HEK293 (cell line): Measurements from ENCODE around the gene EFNA2.
A peak's percentile ranks its signal among the peaks of the same experiment; 100 is the strongest.

Source experiments
- CTCF ChIA-PET: fragments of 350-600 bp; formaldehyde crosslinking; extraction: SDS; loops from one replicate; lab custom pipeline; 2021; ENCODE audit warnings: antibody characterized with exemption; lab: Yijun Ruan, JAX
- POLR2A ChIA-PET: fragments of 300-600 bp; formaldehyde crosslinking; extraction: SDS; loops from one replicate; lab custom pipeline; 2020; ENCODE audit warnings: antibody characterized with exemption, inconsistent platforms; lab: Yijun Ruan, JAX
- H3K27ac ChIP-seq: fragments of 200-500 bp; sonication (Bioruptor generic); 2 replicates; pipeline ENCODE4 v1.5.1; 2014; ENCODE audit warnings: low read depth, low read length, control low read depth, inconsistent platforms; ENCODE audit errors: extremely low read depth
- H3K36me3 ChIP-seq, 2 experiments: fragments of 200-500 bp in 1 of 2; sonication (Bioruptor generic) in 1 of 2; 1 replicate in 1 of 2; 2 replicates in 1 of 2; pipeline ENCODE4 v1.5.1; 2014 to 2017; ENCODE audit warnings: inconsistent platforms in 2 of 2, low read length in 2 of 2; ENCODE audit not compliant: control insufficient read depth in 2 of 2, insufficient read depth in 1 of 2
- H3K4me1 ChIP-seq: fragments of 200-500 bp; sonication (Bioruptor generic); 2 replicates; pipeline ENCODE4 v1.5.1; 2014; ENCODE audit warnings: mild to moderate bottlenecking, low read length, inconsistent platforms; ENCODE audit not compliant: control insufficient read depth, insufficient read depth
- H3K4me3 ChIP-seq: 2 replicates; pipeline ENCODE4 v1.5.1; 2011; ENCODE audit warnings: low read depth, mild to moderate bottlenecking, control low read depth, low read length, moderate library complexity
- H3K9me3 ChIP-seq: fragments of 200-500 bp; sonication (Bioruptor generic); 2 replicates; pipeline ENCODE4 v1.5.1; 2014; ENCODE audit warnings: low read depth, low read length, inconsistent platforms; ENCODE audit not compliant: control insufficient read depth, insufficient read depth
- GFI1B ChIP-seq: fragments of 450-650 bp; formaldehyde crosslinking; IDR thresholded peaks from 2 replicates; pipeline ENCODE4 v1.5.1; 2016; ENCODE audit warnings: missing biosample characterization, missing genetic modification characterization
- GLI4 ChIP-seq: fragments of 450-650 bp; formaldehyde crosslinking; IDR thresholded peaks from 2 replicates; pipeline ENCODE4 v1.5.1; 2016; ENCODE audit warnings: missing biosample characterization, missing genetic modification characterization
- INSM2 ChIP-seq: fragments of 450-650 bp; formaldehyde crosslinking; IDR thresholded peaks from 2 replicates; pipeline ENCODE4 v1.5.1; 2016; ENCODE audit warnings: missing biosample characterization, missing genetic modification characterization
- KLF16 ChIP-seq: fragments of 450-650 bp; formaldehyde crosslinking; IDR thresholded peaks from 2 replicates; pipeline ENCODE4 v1.5.1; 2017; ENCODE audit warnings: missing biosample characterization, missing genetic modification characterization
- KLF7 ChIP-seq: fragments of 450-650 bp; formaldehyde crosslinking; IDR thresholded peaks from 2 replicates; pipeline ENCODE4 v1.5.1; 2016; ENCODE audit warnings: missing biosample characterization, missing genetic modification characterization, borderline replicate concordance
- KLF9 ChIP-seq: fragments of 450-650 bp; formaldehyde crosslinking; IDR thresholded peaks from 2 replicates; pipeline ENCODE4 v1.5.1; 2016; ENCODE audit warnings: missing biosample characterization, missing genetic modification characterization, low read depth
- MYNN ChIP-seq: fragments of 450-650 bp; formaldehyde crosslinking; IDR thresholded peaks from 2 replicates; pipeline ENCODE4 v1.5.1; 2016; ENCODE audit warnings: missing biosample characterization, missing genetic modification characterization, borderline replicate concordance
- SCRT1 ChIP-seq: fragments of 450-650 bp; formaldehyde crosslinking; IDR thresholded peaks from 2 replicates; pipeline ENCODE4 v1.5.1; 2016; ENCODE audit warnings: missing biosample characterization, missing genetic modification characterization, borderline replicate concordance
- SCRT2 ChIP-seq: fragments of 450-650 bp; formaldehyde crosslinking; IDR thresholded peaks from 2 replicates; pipeline ENCODE4 v1.5.1; 2016; ENCODE audit warnings: missing biosample characterization, missing genetic modification characterization
- SP2 ChIP-seq: fragments of 450-650 bp; formaldehyde crosslinking; IDR thresholded peaks from 2 replicates; pipeline ENCODE4 v1.5.1; 2016; ENCODE audit warnings: missing biosample characterization, missing genetic modification characterization
- SP3 ChIP-seq: fragments of 450-650 bp; formaldehyde crosslinking; IDR thresholded peaks from 2 replicates; pipeline ENCODE4 v1.5.1; 2016; ENCODE audit warnings: missing biosample characterization, missing genetic modification characterization
- YY1 ChIP-seq: fragments of 450-650 bp; formaldehyde crosslinking; IDR thresholded peaks from 2 replicates; pipeline ENCODE4 v1.5.1; 2018; ENCODE audit warnings: missing biosample characterization, missing genetic modification characterization
- ZBTB49 ChIP-seq: fragments of 450-650 bp; formaldehyde crosslinking; IDR thresholded peaks from 2 replicates; pipeline ENCODE4 v1.5.1; 2016; ENCODE audit warnings: missing biosample characterization, missing genetic modification characterization, low read depth
- ZBTB8A ChIP-seq: fragments of 450-650 bp; formaldehyde crosslinking; IDR thresholded peaks from 2 replicates; pipeline ENCODE4 v1.5.1; 2016; ENCODE audit warnings: missing biosample characterization, missing genetic modification characterization
- ZFP69B ChIP-seq: fragments of 450-650 bp; formaldehyde crosslinking; IDR thresholded peaks from 2 replicates; pipeline ENCODE4 v1.5.1; 2016; ENCODE audit warnings: missing biosample characterization, missing genetic modification characterization
- ZNF121 ChIP-seq: fragments of 450-650 bp; formaldehyde crosslinking; IDR thresholded peaks from 2 replicates; pipeline ENCODE4 v1.5.1; 2016; ENCODE audit warnings: missing biosample characterization, missing genetic modification characterization
- ZNF132 ChIP-seq: fragments of 450-650 bp; formaldehyde crosslinking; IDR thresholded peaks from 2 replicates; pipeline ENCODE4 v1.5.1; 2017; ENCODE audit warnings: missing biosample characterization, missing genetic modification characterization, borderline replicate concordance
- ZNF19 ChIP-seq: fragments of 450-650 bp; formaldehyde crosslinking; IDR thresholded peaks from 2 replicates; pipeline ENCODE4; 2016; ENCODE audit warnings: missing biosample characterization, missing genetic modification characterization, low read depth
- ZNF214 ChIP-seq: fragments of 450-650 bp; formaldehyde crosslinking; IDR thresholded peaks from 2 replicates; pipeline ENCODE4 v1.5.1; 2017; ENCODE audit warnings: missing biosample characterization, mild to moderate bottlenecking, missing genetic modification characterization, borderline replicate concordance
- ZNF24 ChIP-seq: fragments of 450-650 bp; formaldehyde crosslinking; IDR thresholded peaks from 2 replicates; pipeline ENCODE4 v1.5.1; 2016; ENCODE audit warnings: missing biosample characterization, missing genetic modification characterization
- ZNF248 ChIP-seq: fragments of 450-650 bp; formaldehyde crosslinking; IDR thresholded peaks from 2 replicates; pipeline ENCODE4 v1.5.1; 2017; ENCODE audit warnings: missing biosample characterization, missing genetic modification characterization
- ZNF274 ChIP-seq, 2 experiments: fragments of 200-500 bp in 1 of 2; fragments of 450-650 bp in 1 of 2; sonication (Bioruptor generic) in 1 of 2; formaldehyde crosslinking in 1 of 2; IDR thresholded peaks; 2 replicates each; pipeline versions ENCODE4 v1.5.1 to v1.6.1; 2014 to 2016; ENCODE audit warnings: borderline replicate concordance in 1 of 2, inconsistent platforms in 1 of 2, low read length in 1 of 2, missing biosample characterization in 1 of 2, missing genetic modification characterization in 1 of 2
- ZNF341 ChIP-seq: fragments of 450-650 bp; formaldehyde crosslinking; IDR thresholded peaks from 2 replicates; pipeline ENCODE4; 2016; ENCODE audit warnings: low read depth, missing biosample characterization, missing genetic modification characterization
- ZNF521 ChIP-seq: fragments of 450-650 bp; formaldehyde crosslinking; IDR thresholded peaks from 2 replicates; pipeline ENCODE4 v1.5.1; 2017; ENCODE audit warnings: missing biosample characterization, mild to moderate bottlenecking, missing genetic modification characterization
- ZNF596 ChIP-seq: fragments of 450-650 bp; IDR thresholded peaks from 2 replicates; pipeline ENCODE4 v1.5.0; 2018; ENCODE audit warnings: missing biosample characterization, mild to moderate bottlenecking, missing genetic modification characterization, moderate library complexity
- ZNF623 ChIP-seq: fragments of 450-650 bp; formaldehyde crosslinking; IDR thresholded peaks from 2 replicates; pipeline ENCODE4 v1.5.1; 2016; ENCODE audit warnings: missing biosample characterization, missing genetic modification characterization
- ZNF658 ChIP-seq: fragments of 450-650 bp; formaldehyde crosslinking; IDR thresholded peaks from 2 replicates; pipeline ENCODE4; 2016; ENCODE audit warnings: missing biosample characterization, missing genetic modification characterization
- ZNF660 ChIP-seq: fragments of 450-650 bp; IDR thresholded peaks from 2 replicates; pipeline ENCODE4 v1.5.1; 2018; ENCODE audit warnings: missing biosample characterization, mild to moderate bottlenecking, missing genetic modification characterization
- ZNF843 ChIP-seq: fragments of 450-650 bp; formaldehyde crosslinking; IDR thresholded peaks from 2 replicates; pipeline ENCODE4 v1.5.1; 2016; ENCODE audit warnings: missing biosample characterization, missing genetic modification characterization
- ZSCAN30 ChIP-seq: fragments of 450-650 bp; IDR thresholded peaks from 2 replicates; pipeline ENCODE4 v1.5.1; 2018; ENCODE audit warnings: missing biosample characterization, mild to moderate bottlenecking, missing genetic modification characterization, moderate library complexity

EFNA2 gene

GRCh38 chr19:1269478-1270212 lies 16.0 kb upstream of the EFNA2 start (continued):
- TF ChIP-seq ZNF660 (tag by site-specific recombination) (peak; percentile 61; the same call in 1 of the 2 replicates), ZNF19 (no peak), ZNF521 (tag by site-specific recombination) (no peak), GFI1B (tag by site-specific recombination) (peak; percentile 19; the same call in 1 of the 2 replicates), ZNF248 (tag by site-specific recombination) (peak; percentile 5; the same call in 1 of the 2 replicates), MYNN (tag by site-specific recombination) (no peak), ZNF658 (tag by site-specific recombination) (no peak), YY1 (tag by site-specific recombination) (peak; percentile 86), ZNF121 (tag by site-specific recombination) (no peak), ZNF623 (tag by site-specific recombination) (peak; percentile 24), ZNF132 (no peak), KLF16 (tag by site-specific recombination) (peak; percentile 86), ZNF843 (tag by site-specific recombination) (0 out of 2 replicates have a peak, but pooled peaks have one; percentile 37), GLI4 (tag by site-specific recombination) (no peak), KLF9 (peak; percentile 88), ZNF274 (IDR thresholded peaks at IDR 0.05; ENCODE audit: low read length) (no peak), ZNF274 (tag by site-specific recombination; IDR thresholded peaks at IDR 0.05; ENCODE audit: borderline replicate concordance) (no peak), ZSCAN30 (tag by site-specific recombination) (peak; percentile 66; the same call in 1 of the 2 replicates), ZFP69B (tag by site-specific recombination) (0 out of 2 replicates have a peak, but pooled peaks have one; percentile 37), SP2 (tag by site-specific recombination) (peak; percentile 82), ZBTB8A (tag by site-specific recombination) (peak; percentile 20; the same call in 1 of the 2 replicates), ZNF341 (tag by site-specific recombination) (peak; percentile 59), ZNF24 (tag by site-specific recombination) (0 out of 2 replicates have a peak, but pooled peaks have one; percentile 20), ZBTB49 (no peak)

- Histone ChIP-seq H3K9me3 (no peaks in the 10 kb centered on the region), H3K4me1 (peaks cover 25% of the 10 kb centered on the region), H3K27ac (peak overlapping the region; percentile 99), H3K4me3 (peak overlapping the region; percentile 44), H3K36me3 (peaks cover 4 to 54% of the 10 kb centered on the region in 2 experiments; a peak in 2 of 3 replicates)
- TF ChIP-seq SCRT2 (tag by site-specific recombination) (peak; percentile 94), SP3 (tag by site-specific recombination) (peak; percentile 11; the same call in 1 of the 2 replicates), KLF7 (tag by site-specific recombination) (no peak), ZNF121 (tag by site-specific recombination) (peak; percentile 96), SCRT1 (tag by site-specific recombination) (peak; percentile 80; the same call in 1 of the 2 replicates), ZNF214 (tag by site-specific recombination) (no peak), ZNF596 (tag by site-specific recombination) (no peak), INSM2 (tag by site-specific recombination) (no peak)
- POLR2A ChIA-PET, result interaction anchor here (1.7 to 7.7 kb wide), 4 partner anchors 14 to 41 kb away, joined by 6 to 407 read pairs (median 119); partner anchors contain the start of gene ATP5F1D
- CTCF ChIA-PET, result interaction anchor here (11.3 kb wide), 1 partner anchor 26 kb away, joined by 299 read pairs; no protein-coding TSS in a partner anchor
These were observed 15.3 kb upstream of the EFNA2 start for GRCh38 chr19:1270213-1270853.
